ENCODE data around the gene TIMP1. TPM values are rescaled to one million over a fixed set of nuclear protein-coding genes. Genes with fewer than 3 reads are reported as not detected.

Gene TIMP1
- total and polyA plus RNA-seq, 9 donors, result 97.6 to 169 (median 135) TPM

GRCh38 chrX:47571896-47572295, 10.3 kb upstream of the TIMP1 start:
- Histone ChIP-seq H3K27me3 (ENCODE audit: control insufficient read depth, insufficient read depth, low read length) (no peaks in the 10 kb centered on the region), H3K36me3 (ENCODE audit: control insufficient read depth, insufficient read depth, low read length) (peaks cover 18% of the 10 kb centered on the region), H3K9me3 (replicated peaks; ENCODE audit: control insufficient read depth, low read depth, low read length) (peaks cover 4% of the 10 kb centered on the region), H3K4me1 (ENCODE audit: control insufficient read depth, insufficient read depth, low read length) (peaks cover 16% of the 10 kb centered on the region), H3K27ac (ENCODE audit: low read length) (no peak overlapping the region), H3K4me3 (ENCODE audit: low read length) (no peak overlapping the region)
- 89% methylated on average over 11 of the region's 13 CpGs for WGBS (ENCODE audit: insufficient coverage)
- no peak for DNase-seq

GRCh38 chrX:47572773-47573340, 9.4 kb upstream of the TIMP1 start:
- DNase-seq, result no peak
- peaks cover 16% of the 10 kb centered on the region for H3K4me1 ChIP-seq (ENCODE audit: control insufficient read depth, insufficient read depth, low read length)
- H3K9me3 ChIP-seq (replicated peaks; ENCODE audit: control insufficient read depth, low read depth, low read length), result peaks cover 4% of the 10 kb centered on the region
- no peaks in the 10 kb centered on the region for H3K27me3 ChIP-seq (ENCODE audit: control insufficient read depth, insufficient read depth, low read length)
- H3K4me3 ChIP-seq (ENCODE audit: low read length), result no peak overlapping the region
- peaks cover 18% of the 10 kb centered on the region for H3K36me3 ChIP-seq (ENCODE audit: control insufficient read depth, insufficient read depth, low read length)
- WGBS (ENCODE audit: insufficient coverage), result 62% methylated on average over 8 of the region's 9 CpGs
- peak overlapping the region; percentile 87 for H3K27ac ChIP-seq (ENCODE audit: low read length)

- peak; percentile 87 for DNase-seq
- Histone ChIP-seq H3K36me3 (ENCODE audit: control insufficient read depth, insufficient read depth, low read length) (peaks cover 12% of the 10 kb centered on the region), H3K4me3 (ENCODE audit: low read length) (peak overlapping the region; percentile 43), H3K4me1 (ENCODE audit: control insufficient read depth, insufficient read depth, low read length) (peaks cover 16% of the 10 kb centered on the region), H3K27ac (ENCODE audit: low read length) (peak overlapping the region; percentile 87), H3K9me3 (replicated peaks; ENCODE audit: control insufficient read depth, low read depth, low read length) (peaks cover 4% of the 10 kb centered on the region), H3K27me3 (ENCODE audit: control insufficient read depth, insufficient read depth, low read length) (no peaks in the 10 kb centered on the region)
- WGBS (ENCODE audit: insufficient coverage), result 27% methylated on average over 19 of the region's 20 CpGs
Measured at GRCh38 chrX:47573341-47574075, 8.7 kb upstream of the TIMP1 start.

GRCh38 chrX:47574076-47574546, 8.1 kb upstream of the TIMP1 start:
- Histone ChIP-seq H3K4me1 (ENCODE audit: control insufficient read depth, insufficient read depth, low read length) (peaks cover 20% of the 10 kb centered on the region), H3K27me3 (ENCODE audit: control insufficient read depth, insufficient read depth, low read length) (no peaks in the 10 kb centered on the region), H3K36me3 (ENCODE audit: control insufficient read depth, insufficient read depth, low read length) (peaks cover 10% of the 10 kb centered on the region), H3K27ac (ENCODE audit: low read length) (peak overlapping the region; percentile 87), H3K9me3 (replicated peaks; ENCODE audit: control insufficient read depth, low read depth, low read length) (peaks cover 4% of the 10 kb centered on the region), H3K4me3 (ENCODE audit: low read length) (peak overlapping the region; percentile 43)
- 34% methylated on average over 41 of the region's 41 CpGs for WGBS (ENCODE audit: insufficient coverage)
- peak; percentile 40 for DNase-seq

- Histone ChIP-seq H3K9me3 (replicated peaks; ENCODE audit: control insufficient read depth, low read depth, low read length) (peaks cover 4% of the 10 kb centered on the region), H3K27ac (ENCODE audit: low read length) (peak overlapping the region; percentile 55), H3K4me3 (ENCODE audit: low read length) (peak overlapping the region; percentile 43), H3K4me1 (ENCODE audit: control insufficient read depth, insufficient read depth, low read length) (peaks cover 20% of the 10 kb centered on the region), H3K36me3 (ENCODE audit: control insufficient read depth, insufficient read depth, low read length) (peaks cover 10% of the 10 kb centered on the region), H3K27me3 (ENCODE audit: control insufficient read depth, insufficient read depth, low read length) (peaks cover 2% of the 10 kb centered on the region)
- no peak for DNase-seq
- WGBS (ENCODE audit: insufficient coverage), result 44% methylated on average over 26 of the region's 27 CpGs
Measured at GRCh38 chrX:47574547-47575301, 7.5 kb upstream of the TIMP1 start.

- H3K4me3 ChIP-seq (ENCODE audit: low read length), result no peak overlapping the region
- 85% methylated on average over 18 of the region's 20 CpGs for WGBS (ENCODE audit: insufficient coverage)
Measured at GRCh38 chrX:47576021-47576898, 6.0 kb upstream of the TIMP1 start.

GRCh38 chrX:47577424-47577823, 4.8 kb upstream of the TIMP1 start:
- no peak overlapping the region for H3K4me3 ChIP-seq (ENCODE audit: low read length)
- no peaks in the 10 kb centered on the region for H3K36me3 ChIP-seq (ENCODE audit: control insufficient read depth, insufficient read depth, low read length)

More at GRCh38 chrX:47576021-47576898, 6.0 kb upstream of the TIMP1 start:
- Histone ChIP-seq H3K4me1 (ENCODE audit: control insufficient read depth, insufficient read depth, low read length) (peaks cover 20% of the 10 kb centered on the region), H3K27me3 (ENCODE audit: control insufficient read depth, insufficient read depth, low read length) (peaks cover 2% of the 10 kb centered on the region), H3K27ac (ENCODE audit: low read length) (no peak overlapping the region), H3K9me3 (replicated peaks; ENCODE audit: control insufficient read depth, low read depth, low read length) (peaks cover 4% of the 10 kb centered on the region), H3K36me3 (ENCODE audit: control insufficient read depth, insufficient read depth, low read length) (peaks cover 6% of the 10 kb centered on the region)
- DNase-seq, result no peak

GRCh38 chrX:47577901-47578300, 4.3 kb upstream of the TIMP1 start:
- Histone ChIP-seq H3K9me3 (replicated peaks; ENCODE audit: control insufficient read depth, low read depth, low read length) (peaks cover 3% of the 10 kb centered on the region), H3K36me3 (ENCODE audit: control insufficient read depth, insufficient read depth, low read length) (no peaks in the 10 kb centered on the region), H3K27me3 (ENCODE audit: control insufficient read depth, insufficient read depth, low read length) (peaks cover 5% of the 10 kb centered on the region), H3K27ac (ENCODE audit: low read length) (no peak overlapping the region), H3K4me3 (ENCODE audit: low read length) (no peak overlapping the region), H3K4me1 (ENCODE audit: control insufficient read depth, insufficient read depth, low read length) (peaks cover 22% of the 10 kb centered on the region)
- no peak for DNase-seq
- WGBS (ENCODE audit: insufficient coverage), result 61% methylated on average over 3 of the region's 3 CpGs

More at GRCh38 chrX:47577424-47577823, 4.8 kb upstream of the TIMP1 start:
- no peak for DNase-seq
- H3K27me3 ChIP-seq (ENCODE audit: control insufficient read depth, insufficient read depth, low read length), result peaks cover 5% of the 10 kb centered on the region
- no peak overlapping the region for H3K27ac ChIP-seq (ENCODE audit: low read length)
- no CpG with 5 or more reads among the region's 9 CpGs for WGBS (ENCODE audit: insufficient coverage)
- peaks cover 3% of the 10 kb centered on the region for H3K9me3 ChIP-seq (replicated peaks; ENCODE audit: control insufficient read depth, low read depth, low read length)
- H3K4me1 ChIP-seq (ENCODE audit: control insufficient read depth, insufficient read depth, low read length), result peaks cover 25% of the 10 kb centered on the region

GRCh38 chrX:47578692-47579091, 3.5 kb upstream of the TIMP1 start:
- Histone ChIP-seq H3K36me3 (ENCODE audit: control insufficient read depth, insufficient read depth, low read length) (no peaks in the 10 kb centered on the region), H3K9me3 (replicated peaks; ENCODE audit: control insufficient read depth, low read depth, low read length) (no peaks in the 10 kb centered on the region), H3K4me3 (ENCODE audit: low read length) (no peak overlapping the region), H3K27ac (ENCODE audit: low read length) (no peak overlapping the region), H3K27me3 (ENCODE audit: control insufficient read depth, insufficient read depth, low read length) (peaks cover 5% of the 10 kb centered on the region), H3K4me1 (ENCODE audit: control insufficient read depth, insufficient read depth, low read length) (peaks cover 20% of the 10 kb centered on the region)
- DNase-seq, result peak; percentile 15
- 47% methylated on average over 9 of the region's 16 CpGs for WGBS (ENCODE audit: insufficient coverage)

Measured in muscle of leg (tissue), 11 donors.